Erythroblast (primary cell): ENCODE data around the gene TMOD1.

Source experiments
- GATA1 ChIP-seq: IDR thresholded peaks from 2 replicates; pipeline ENCODE4 v1.6.1; 2011; ENCODE audit warnings: low read depth, mild to moderate bottlenecking, control low read depth, low read length, moderate library complexity
- POLR2A ChIP-seq: IDR thresholded peaks from 2 replicates; pipeline ENCODE4 v1.6.1; 2011; ENCODE audit warnings: mild to moderate bottlenecking, low read length

- TF ChIP-seq POLR2A (no peak), GATA1 (no peak)
These were observed 24.0 kb downstream of the TMOD1 start for GRCh38 chr9:97525451-97525850.
